Measurements from ENCODE around the gene UBE2Q2. TPM values are rescaled to one million over a fixed set of nuclear protein-coding genes. Genes with fewer than 3 reads are reported as not detected.
"Not testable (repeated sequence)": the region's sequence is repeated elsewhere in the genome, so short reads cannot be mapped to it uniquely, and the experiment has no call there.

Gene UBE2Q2
- 10 to 100 TPM; 31.5 to 40.2 TPM for total RNA-seq

GRCh38 chr15:75842722-75843677 is at the start of gene UBE2Q2:
Gene UBE2Q2, plus strand, starts transcription at chr15:75843447. Its CDS starts 220 bp downstream, at chr15:75843667.
- Histone ChIP-seq H3K27me3 (replicated peaks; ENCODE audit: insufficient read depth) (no peaks in the 10 kb centered on the region), H3K9me3 (no peaks in the 10 kb centered on the region), H3K4me3 (peak within 1 kb of the TSS; percentile 82), H3K4me1 (ENCODE audit: control insufficient read depth in 1 of 2, low read depth in 2 of 2) (peaks cover 14 to 41% of the 10 kb centered on the region in 2 donors), H3K27ac (peak within 1 kb of the TSS; percentile 83 to 90), H3K36me3 (no peaks in the 10 kb centered on the region)
- DNase-seq (ENCODE audit: low spot score) (no peak), ATAC-seq (ENCODE audit: insufficient number of reproducible peaks, low FRiP score, low read depth) (peak; percentile 56)
- TF ChIP-seq CTCF (IDR thresholded peaks at IDR 0.05), result no peak

- ATAC-seq (ENCODE audit: insufficient number of reproducible peaks, low FRiP score, low read depth) (no peak), DNase-seq (ENCODE audit: low spot score) (no peak)
- no peaks in the 10 kb centered on the region for H3K4me1 ChIP-seq (ENCODE audit: control insufficient read depth in 1 of 2, low read depth in 2 of 2)
- H3K27me3 ChIP-seq (replicated peaks; ENCODE audit: insufficient read depth), result no peaks in the 10 kb centered on the region
- H3K27ac ChIP-seq, result no peak overlapping the region
- no peaks in the 10 kb centered on the region for H3K36me3 ChIP-seq
- H3K9me3 ChIP-seq, result no peaks in the 10 kb centered on the region
- TF ChIP-seq CTCF (IDR thresholded peaks at IDR 0.05), result no peak
- H3K4me3 ChIP-seq, result no peak overlapping the region
These were observed 46.9 kb upstream of the UBE2Q2 start for GRCh38 chr15:75796321-75796720.

GRCh38 chr15:75797146-75797545 is 46.1 kb upstream of the UBE2Q2 start:
- not testable (repeated sequence) for H3K27ac ChIP-seq; H3K27me3 ChIP-seq (replicated peaks; ENCODE audit: insufficient read depth); H3K4me3 ChIP-seq; ATAC-seq (ENCODE audit: insufficient number of reproducible peaks, low FRiP score, low read depth); H3K9me3 ChIP-seq; DNase-seq (ENCODE audit: low spot score); H3K4me1 ChIP-seq (ENCODE audit: control insufficient read depth in 1 of 2, low read depth in 2 of 2); H3K36me3 ChIP-seq

GRCh38 chr15:75799190-75799589 is 44.1 kb upstream of the UBE2Q2 start:
- TF ChIP-seq CTCF (IDR thresholded peaks at IDR 0.05), result no peak
- H3K9me3 ChIP-seq, result no peaks in the 10 kb centered on the region
- H3K36me3 ChIP-seq, result no peaks in the 10 kb centered on the region
- no peak overlapping the region for H3K4me3 ChIP-seq
- no peak overlapping the region for H3K27ac ChIP-seq
- DNase-seq (ENCODE audit: low spot score) (no peak), ATAC-seq (ENCODE audit: insufficient number of reproducible peaks, low FRiP score, low read depth) (no peak)
- peaks cover 3 to 8% of the 10 kb centered on the region in 2 donors for H3K4me1 ChIP-seq (ENCODE audit: control insufficient read depth in 1 of 2, low read depth in 2 of 2)
- no peaks in the 10 kb centered on the region for H3K27me3 ChIP-seq (replicated peaks; ENCODE audit: insufficient read depth)

GRCh38 chr15:75800409-75800808 is 42.8 kb upstream of the UBE2Q2 start:
- not testable (repeated sequence) for H3K9me3 ChIP-seq; ATAC-seq (ENCODE audit: insufficient number of reproducible peaks, low FRiP score, low read depth); H3K27me3 ChIP-seq (replicated peaks; ENCODE audit: insufficient read depth); H3K4me3 ChIP-seq; DNase-seq (ENCODE audit: low spot score); H3K27ac ChIP-seq; H3K4me1 ChIP-seq (ENCODE audit: control insufficient read depth in 1 of 2, low read depth in 2 of 2); H3K36me3 ChIP-seq

DNA sequence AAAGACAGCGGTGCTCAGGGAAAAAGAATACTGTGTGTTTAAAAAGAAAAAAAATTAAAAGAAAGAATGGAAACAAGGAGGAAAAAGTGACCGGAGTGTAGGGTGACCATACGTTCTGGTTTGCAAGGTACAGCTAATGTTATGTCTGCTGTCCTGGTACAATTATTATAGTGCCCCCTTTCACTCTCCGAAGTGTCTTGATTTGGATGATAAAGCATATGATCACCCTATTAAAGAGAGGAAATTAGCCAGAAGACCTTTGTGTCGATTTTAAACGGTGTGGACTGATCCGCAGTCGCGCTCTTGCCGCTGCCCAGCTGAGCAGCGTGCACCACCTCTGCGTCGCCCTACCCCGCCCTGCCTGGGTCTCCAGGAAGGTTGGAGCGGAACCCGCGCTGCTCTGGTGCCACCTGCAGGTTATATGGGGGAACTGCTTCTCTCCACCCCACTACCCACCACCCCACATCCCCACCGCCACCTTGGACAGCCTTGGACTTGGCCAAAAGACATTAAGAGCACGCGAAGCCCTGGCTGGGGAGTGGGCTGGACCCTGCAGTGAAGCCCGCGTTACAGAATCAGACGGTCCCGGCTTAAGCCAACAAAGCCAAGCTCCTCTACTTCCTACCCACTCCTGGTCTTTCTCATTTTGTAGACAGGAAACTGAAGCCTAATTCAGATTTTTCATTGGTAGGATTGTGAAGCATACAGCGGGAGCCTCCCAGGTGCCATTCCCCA is 41.2 kb upstream of the UBE2Q2 start:
- Histone ChIP-seq H3K4me1 (ENCODE audit: control insufficient read depth in 1 of 2, low read depth in 2 of 2) (peaks cover 3 to 8% of the 10 kb centered on the region in 2 donors), H3K27me3 (replicated peaks; ENCODE audit: insufficient read depth) (no peaks in the 10 kb centered on the region), H3K27ac (no peak overlapping the region), H3K36me3 (no peaks in the 10 kb centered on the region), H3K9me3 (no peaks in the 10 kb centered on the region), H3K4me3 (peak overlapping the region; percentile 67)
- TF ChIP-seq CTCF (IDR thresholded peaks at IDR 0.05), result peak; percentile 98
- ATAC-seq (ENCODE audit: insufficient number of reproducible peaks, low FRiP score, low read depth) (peak; percentile 73), DNase-seq (ENCODE audit: low spot score) (peak; percentile 21)

DNA sequence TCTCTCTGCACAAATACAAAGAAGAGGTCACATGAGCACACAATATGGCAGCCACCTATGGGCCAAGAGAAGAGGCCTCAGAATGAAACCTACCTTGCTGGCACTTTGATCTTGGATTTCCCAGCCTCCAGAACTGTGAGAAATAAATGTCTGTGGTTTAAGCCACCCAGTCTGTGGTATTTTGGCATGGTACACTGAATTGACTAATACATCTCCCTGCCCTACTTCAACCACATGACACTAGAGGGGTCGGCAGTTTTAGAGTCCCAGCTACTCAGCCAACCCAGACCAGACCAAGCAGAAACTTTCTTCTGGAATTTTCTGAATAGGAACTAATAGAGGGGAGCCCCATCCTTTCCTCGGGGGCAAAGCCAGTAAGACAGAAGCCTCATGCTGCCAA is 35.8 kb upstream of the UBE2Q2 start:
- H3K27ac ChIP-seq; ATAC-seq (ENCODE audit: insufficient number of reproducible peaks, low FRiP score, low read depth); H3K27me3 ChIP-seq (replicated peaks; ENCODE audit: insufficient read depth); H3K4me1 ChIP-seq (ENCODE audit: control insufficient read depth in 1 of 2, low read depth in 2 of 2); DNase-seq (ENCODE audit: low spot score); H3K9me3 ChIP-seq; H3K4me3 ChIP-seq; H3K36me3 ChIP-seq: not testable (repeated sequence)

GRCh38 chr15:75808009-75808408 is 35.2 kb upstream of the UBE2Q2 start:
- H3K9me3 ChIP-seq; H3K36me3 ChIP-seq; H3K4me1 ChIP-seq (ENCODE audit: control insufficient read depth in 1 of 2, low read depth in 2 of 2); H3K27ac ChIP-seq; H3K4me3 ChIP-seq; ATAC-seq (ENCODE audit: insufficient number of reproducible peaks, low FRiP score, low read depth); DNase-seq (ENCODE audit: low spot score); H3K27me3 ChIP-seq (replicated peaks; ENCODE audit: insufficient read depth): not testable (repeated sequence)

Data from thoracic aorta (tissue), 2 donors.